ENCODE results near the gene ADARB1. TPM values are rescaled to one million over a fixed set of nuclear protein-coding genes. Genes with fewer than 3 reads are reported as not detected.

ADARB1 gene
- total RNA-seq, 4 donors from 2014 or later = 18.2 to 57.6 (median 32.0) TPM

DNA sequence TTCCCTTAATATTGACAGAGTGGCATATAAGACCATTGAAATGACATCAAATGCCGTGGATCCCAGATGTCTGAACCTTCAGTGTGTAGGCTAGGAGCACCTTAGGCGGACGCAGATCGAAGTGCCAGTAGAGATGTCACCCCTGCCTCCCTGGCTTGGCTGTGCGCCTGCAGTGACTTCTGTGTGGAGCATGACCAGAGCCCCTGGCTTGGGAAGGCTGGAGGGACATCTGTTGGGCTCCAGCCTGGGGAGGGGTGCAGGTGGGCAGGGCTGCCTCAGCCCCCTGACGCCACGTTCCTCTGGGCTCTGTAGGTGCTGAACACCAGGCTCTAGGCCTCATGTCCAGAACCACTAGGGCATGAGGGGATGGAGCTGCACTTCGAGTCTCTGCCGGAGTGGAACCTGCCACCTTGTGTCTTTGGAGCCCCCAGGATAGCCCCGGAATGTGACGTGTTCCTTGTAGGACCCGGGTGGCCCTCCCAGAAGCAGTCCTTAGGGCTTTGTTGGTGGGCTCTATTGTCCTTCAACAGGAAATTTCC, 103.8 kb downstream of the ADARB1 start:
- 95 to 96% methylated on average over 8 to 10 of the region's 12 CpGs for WGBS, 2 donors
- Histone ChIP-seq H3K36me3 (peaks cover 0 to 66% (median 0%) of the 10 kb centered on the region in 3 donors), H3K27me3 (no peaks in the 10 kb centered on the region), H3K27ac (no peak overlapping the region), H3K4me3 (no peak overlapping the region), H3K4me1 (no peaks in the 10 kb centered on the region), H3K9me3 (no peaks in the 10 kb centered on the region)
- DNase-seq (ENCODE audit: low spot score in 2 of 2) = no peak
- TF ChIP-seq POLR2A (IDR thresholded peaks at IDR 0.05) (no peak), EP300 (IDR thresholded peaks at IDR 0.05) (no peak)
- TF ChIP-seq, protein P1, sequence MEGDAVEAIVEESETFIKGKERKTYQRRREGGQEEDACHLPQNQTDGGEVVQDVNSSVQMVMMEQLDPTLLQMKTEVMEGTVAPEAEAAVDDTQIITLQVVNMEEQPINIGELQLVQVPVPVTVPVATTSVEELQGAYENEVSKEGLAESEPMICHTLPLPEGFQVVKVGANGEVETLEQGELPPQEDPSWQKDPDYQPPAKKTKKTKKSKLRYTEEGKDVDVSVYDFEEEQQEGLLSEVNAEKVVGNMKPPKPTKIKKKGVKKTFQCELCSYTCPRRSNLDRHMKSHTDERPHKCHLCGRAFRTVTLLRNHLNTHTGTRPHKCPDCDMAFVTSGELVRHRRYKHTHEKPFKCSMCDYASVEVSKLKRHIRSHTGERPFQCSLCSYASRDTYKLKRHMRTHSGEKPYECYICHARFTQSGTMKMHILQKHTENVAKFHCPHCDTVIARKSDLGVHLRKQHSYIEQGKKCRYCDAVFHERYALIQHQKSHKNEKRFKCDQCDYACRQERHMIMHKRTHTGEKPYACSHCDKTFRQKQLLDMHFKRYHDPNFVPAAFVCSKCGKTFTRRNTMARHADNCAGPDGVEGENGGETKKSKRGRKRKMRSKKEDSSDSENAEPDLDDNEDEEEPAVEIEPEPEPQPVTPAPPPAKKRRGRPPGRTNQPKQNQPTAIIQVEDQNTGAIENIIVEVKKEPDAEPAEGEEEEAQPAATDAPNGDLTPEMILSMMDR (IDR thresholded peaks at IDR 0.05) = no peak

DNA sequence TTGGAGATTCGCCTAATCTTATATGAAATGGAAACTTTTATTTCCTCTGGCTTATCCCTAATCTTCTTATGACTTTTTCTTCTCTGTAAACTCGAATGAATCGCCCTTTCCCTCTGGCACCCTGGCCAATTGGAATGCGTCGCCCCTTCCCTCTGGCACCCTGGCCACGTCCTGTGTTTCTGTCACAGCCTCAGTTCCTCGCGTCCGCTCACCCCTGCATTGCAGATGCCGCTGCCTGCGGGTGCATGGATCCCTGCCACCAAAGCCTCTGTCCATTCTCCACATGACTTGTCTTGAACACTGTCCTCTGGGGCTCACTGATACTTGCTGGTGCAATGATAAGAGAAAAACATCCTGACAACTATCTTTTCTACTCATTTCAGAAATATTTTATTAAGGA, 104.6 kb downstream of the ADARB1 start:
- Histone ChIP-seq H3K27me3 (no peaks in the 10 kb centered on the region), H3K4me3 (no peak overlapping the region), H3K4me1 (no peaks in the 10 kb centered on the region), H3K27ac (no peak overlapping the region), H3K36me3 (peaks cover 0 to 74% (median 0%) of the 10 kb centered on the region in 3 donors), H3K9me3 (no peaks in the 10 kb centered on the region)
- 93% methylated on average over 11 of the region's 11 CpGs for WGBS, 2 donors
- TF ChIP-seq POLR2A (IDR thresholded peaks at IDR 0.05) = no peak
- TF ChIP-seq, protein P1 (IDR thresholded peaks at IDR 0.05) = no peak
- no peak for TF ChIP-seq EP300 (IDR thresholded peaks at IDR 0.05)
- no peak for DNase-seq (ENCODE audit: low spot score in 2 of 2)

DNA sequence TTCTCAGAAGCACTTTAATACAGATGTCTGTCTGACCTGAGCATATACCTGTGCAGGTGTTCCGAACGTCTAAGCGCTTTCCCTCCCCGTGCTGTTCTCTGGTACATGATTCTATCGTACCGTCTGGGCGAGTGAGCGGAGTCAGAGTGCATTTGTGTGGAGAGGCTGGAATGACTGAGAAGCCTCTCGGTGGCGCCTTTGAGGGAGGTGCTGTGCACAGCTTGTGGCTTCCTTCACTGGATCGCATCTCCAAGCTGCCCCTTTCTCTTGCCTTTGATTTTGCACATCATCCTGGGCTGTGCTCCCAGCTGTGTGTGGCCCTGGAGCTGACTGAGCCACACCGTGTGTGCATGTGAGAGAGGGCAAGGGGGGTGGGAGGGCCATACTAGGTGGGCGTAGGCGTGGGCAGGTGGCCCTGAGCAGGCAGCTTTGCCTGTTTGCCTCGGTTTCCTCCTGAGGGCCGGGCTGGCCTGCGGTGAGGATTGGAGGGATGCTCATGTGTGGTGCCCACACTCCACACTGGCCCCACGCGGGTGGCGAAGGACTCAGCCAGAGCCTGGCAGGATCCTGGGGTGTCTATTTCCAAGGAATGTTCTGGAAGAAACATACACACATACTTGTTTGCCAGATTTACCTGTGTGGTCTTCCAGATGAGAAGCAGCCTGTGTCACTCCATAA, 105.3 kb downstream of the ADARB1 start:
- no peak overlapping the region for H3K27ac ChIP-seq
- peaks cover 0 to 82% (median 0%) of the 10 kb centered on the region in 3 donors for H3K36me3 ChIP-seq
- H3K9me3 ChIP-seq = no peaks in the 10 kb centered on the region
- H3K4me3 ChIP-seq = no peak overlapping the region
- H3K4me1 ChIP-seq = no peaks in the 10 kb centered on the region
- 91 to 94% methylated on average over 20 of the region's 20 CpGs for WGBS, 2 donors
- no peaks in the 10 kb centered on the region for H3K27me3 ChIP-seq
- no peak for DNase-seq (ENCODE audit: low spot score in 2 of 2)
- TF ChIP-seq, protein P1 (IDR thresholded peaks at IDR 0.05) = no peak
- TF ChIP-seq POLR2A (IDR thresholded peaks at IDR 0.05) = no peak
- TF ChIP-seq EP300 (IDR thresholded peaks at IDR 0.05) = no peak

DNA sequence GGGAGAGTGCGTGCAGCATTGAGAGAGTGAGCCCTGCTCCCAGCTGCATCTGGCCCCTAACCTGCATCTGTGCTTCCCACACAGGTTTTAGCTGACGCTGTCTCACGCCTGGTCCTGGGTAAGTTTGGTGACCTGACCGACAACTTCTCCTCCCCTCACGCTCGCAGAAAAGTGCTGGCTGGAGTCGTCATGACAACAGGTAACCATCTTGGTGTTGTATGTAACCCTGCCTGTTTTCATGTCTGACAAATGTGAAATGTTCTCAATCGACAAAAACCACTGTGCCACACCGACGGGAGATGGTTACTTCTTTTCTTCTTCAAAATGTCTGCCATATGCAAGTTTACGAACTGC, 105.8 kb downstream of the ADARB1 start:
- TF ChIP-seq, protein P1 (IDR thresholded peaks at IDR 0.05) = no peak
- TF ChIP-seq EP300 (IDR thresholded peaks at IDR 0.05) (no peak), POLR2A (IDR thresholded peaks at IDR 0.05) (no peak)
- H3K9me3 ChIP-seq = no peaks in the 10 kb centered on the region
- no peaks in the 10 kb centered on the region for H3K4me1 ChIP-seq
- no peak for DNase-seq (ENCODE audit: low spot score in 2 of 2)
- H3K27me3 ChIP-seq = no peaks in the 10 kb centered on the region
- H3K36me3 ChIP-seq = peaks cover 0 to 87% (median 0%) of the 10 kb centered on the region in 3 donors
- no peak overlapping the region for H3K4me3 ChIP-seq
- 87 to 91% methylated on average over 11 of the region's 11 CpGs for WGBS, 2 donors
- no peak overlapping the region for H3K27ac ChIP-seq

DNA sequence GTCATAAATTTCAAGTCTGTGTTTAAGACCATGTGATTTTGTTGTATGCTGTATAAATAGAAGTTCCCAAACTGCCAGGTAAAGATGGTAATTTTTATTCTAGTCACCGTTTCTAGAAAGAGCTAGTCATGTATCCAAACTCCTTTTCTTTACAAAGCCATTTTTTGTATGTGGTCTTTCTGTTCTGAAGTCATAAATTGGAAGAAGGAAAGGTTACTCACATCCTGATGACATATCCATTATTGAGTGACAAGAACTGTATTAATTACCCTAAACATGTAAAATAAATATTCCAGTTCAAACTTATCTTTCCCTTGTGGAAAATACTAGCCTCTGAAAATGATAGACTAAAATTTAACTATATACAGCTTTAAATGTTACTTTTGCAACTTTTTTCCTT, 108.6 kb downstream of the ADARB1 start:
- peaks cover 0 to 24% (median 8%) of the 10 kb centered on the region in 4 donors for H3K9me3 ChIP-seq
- H3K27me3 ChIP-seq = no peaks in the 10 kb centered on the region
- TF ChIP-seq POLR2A (IDR thresholded peaks at IDR 0.05) (no peak), EP300 (IDR thresholded peaks at IDR 0.05) (no peak)
- TF ChIP-seq, protein P1 (IDR thresholded peaks at IDR 0.05) = no peak
- 51 to 57% methylated on average over 1 of the region's 1 CpG for WGBS, 2 donors
- no peak overlapping the region for H3K27ac ChIP-seq
- DNase-seq (ENCODE audit: low spot score in 2 of 2) = no peak
- no peaks in the 10 kb centered on the region for H3K4me1 ChIP-seq
- H3K36me3 ChIP-seq = peaks cover 0 to 93% (median 12%) of the 10 kb centered on the region in 3 donors
- H3K4me3 ChIP-seq = no peak overlapping the region

All from tibial nerve (tissue), 4 donors.